Immature natural killer cell (primary cell): ENCODE measurements around the gene INS. TPM values are rescaled to one million over a fixed set of nuclear protein-coding genes. Genes with fewer than 3 reads are reported as not detected.
"Not testable (repeated sequence)": the region's sequence is repeated elsewhere in the genome, so short reads cannot be mapped to it uniquely, and the experiment has no call there.

ENCODE experiments used
- DNase-seq, 3 donors: peaks; one replicate each; pipeline ENCODE4 v3.0.0; 2022; ENCODE audit warnings: mixed read lengths in 1 of 3
- H3K27ac Mint-ChIP-seq, 6 donors: one replicate each; pipeline ENCODE4 v1.8.0; 2020; ENCODE audit warnings: mixed read lengths in 6 of 6, mild to moderate bottlenecking in 5 of 6, inconsistent platforms in 4 of 6, moderate library complexity in 3 of 6
- H3K27me3 Mint-ChIP-seq, 3 donors: one replicate each; pipeline ENCODE4 v1.8.0; 2020 to 2021; ENCODE audit warnings: low read depth in 3 of 3, mild to moderate bottlenecking in 3 of 3, mixed read lengths in 3 of 3, moderate library complexity in 3 of 3, inconsistent platforms in 1 of 3
- H3K36me3 Mint-ChIP-seq, 3 donors: one replicate each; pipeline ENCODE4 v1.8.0; 2020; ENCODE audit warnings: mixed read lengths in 3 of 3, inconsistent platforms in 2 of 3, mild to moderate bottlenecking in 2 of 3
- H3K4me1 Mint-ChIP-seq, 2 donors: one replicate each; pipeline ENCODE4 v1.8.0; 2020; ENCODE audit warnings: inconsistent platforms in 2 of 2, mild to moderate bottlenecking in 2 of 2, mixed read lengths in 2 of 2, moderate library complexity in 1 of 2
- H3K4me3 Mint-ChIP-seq, 5 donors: one replicate each; pipeline ENCODE4 v1.8.0; 2020; ENCODE audit warnings: mild to moderate bottlenecking in 5 of 5, mixed read lengths in 5 of 5, inconsistent platforms in 3 of 5, moderate library complexity in 3 of 5
- H3K9me3 Mint-ChIP-seq, 6 donors: one replicate each; pipeline ENCODE4 v1.8.0; 2020; ENCODE audit warnings: mild to moderate bottlenecking in 6 of 6, mixed read lengths in 6 of 6, inconsistent platforms in 4 of 6, moderate library complexity in 3 of 6
- polyA plus RNA-seq, 3 donors: library from polyadenylated mRNA; unstranded; fragments of 300-500 nt; fragmentation: Illumina TruSeq; gene quantifications; one replicate each; pipeline ENCODE4 v1.2.3, GENCODE V29; 2021

The INS gene
- polyA plus RNA-seq, 3 donors from 2014 or later = not detected

- Mint-ChIP-seq H3K4me3 (no peak overlapping the region), H3K27me3 (peaks cover 0 to 3% (median 3%) of the 10 kb centered on the region in 3 donors), H3K36me3 (no peaks in the 10 kb centered on the region), H3K27ac (no peak overlapping the region), H3K4me1 (peaks cover 0 to 1% of the 10 kb centered on the region in 2 donors), H3K9me3 (no peaks in the 10 kb centered on the region)
- no peak for DNase-seq
Measured at GRCh38 chr11:2180789-2181370, 19.9 kb upstream of the INS start.

- H3K4me1 Mint-ChIP-seq = peaks cover 0 to 1% of the 10 kb centered on the region in 2 donors
- peaks cover 0 to 3% (median 3%) of the 10 kb centered on the region in 3 donors for H3K27me3 Mint-ChIP-seq
- DNase-seq = no peak
- H3K27ac Mint-ChIP-seq = no peak overlapping the region
- H3K36me3 Mint-ChIP-seq = no peaks in the 10 kb centered on the region
- no peaks in the 10 kb centered on the region for H3K9me3 Mint-ChIP-seq
- no peak overlapping the region for H3K4me3 Mint-ChIP-seq
Measured at GRCh38 chr11:2180347-2180746, 19.3 kb upstream of the INS start.

GRCh38 chr11:2179516-2179915 lies 18.5 kb upstream of the INS start:
- H3K4me3 Mint-ChIP-seq = no peak overlapping the region
- H3K27ac Mint-ChIP-seq = no peak overlapping the region

GRCh38 chr11:2178906-2179494 lies 18.0 kb upstream of the INS start:
- DNase-seq = no peak
- H3K27ac Mint-ChIP-seq = no peak overlapping the region
- H3K27me3 Mint-ChIP-seq = peaks cover 0 to 1% (median 0%) of the 10 kb centered on the region in 3 donors
- no peak overlapping the region for H3K4me3 Mint-ChIP-seq
- peaks cover 0 to 1% of the 10 kb centered on the region in 2 donors for H3K4me1 Mint-ChIP-seq
- H3K36me3 Mint-ChIP-seq = no peaks in the 10 kb centered on the region
- H3K9me3 Mint-ChIP-seq = no peaks in the 10 kb centered on the region

More at GRCh38 chr11:2179516-2179915, 18.5 kb upstream of the INS start:
- H3K36me3 Mint-ChIP-seq = no peaks in the 10 kb centered on the region
- H3K27me3 Mint-ChIP-seq = peaks cover 0 to 1% (median 0%) of the 10 kb centered on the region in 3 donors
- no peaks in the 10 kb centered on the region for H3K9me3 Mint-ChIP-seq
- DNase-seq = no peak
- peaks cover 0 to 1% of the 10 kb centered on the region in 2 donors for H3K4me1 Mint-ChIP-seq

- not testable (repeated sequence) for H3K27ac Mint-ChIP-seq, DNase-seq, H3K4me3 Mint-ChIP-seq
Measured at GRCh38 chr11:2178055-2178773, 17.2 kb upstream of the INS start.

GRCh38 chr11:2177076-2177475 lies 16.1 kb upstream of the INS start:
- peaks cover 0 to 1% (median 0%) of the 10 kb centered on the region in 3 donors for H3K27me3 Mint-ChIP-seq
- H3K27ac Mint-ChIP-seq = no peak overlapping the region
- no peak overlapping the region for H3K4me3 Mint-ChIP-seq
- no peaks in the 10 kb centered on the region for H3K4me1 Mint-ChIP-seq
- no peak for DNase-seq
- H3K9me3 Mint-ChIP-seq = no peaks in the 10 kb centered on the region
- H3K36me3 Mint-ChIP-seq = no peaks in the 10 kb centered on the region

More at GRCh38 chr11:2178055-2178773, 17.2 kb upstream of the INS start:
- not testable (repeated sequence) for H3K36me3 Mint-ChIP-seq, H3K4me1 Mint-ChIP-seq, H3K9me3 Mint-ChIP-seq, H3K27me3 Mint-ChIP-seq

GRCh38 chr11:2176389-2176900 lies 15.4 kb upstream of the INS start:
- no peak overlapping the region for H3K4me3 Mint-ChIP-seq
- H3K36me3 Mint-ChIP-seq = no peaks in the 10 kb centered on the region
- no peak for DNase-seq
- no peaks in the 10 kb centered on the region for H3K9me3 Mint-ChIP-seq
- no peak overlapping the region for H3K27ac Mint-ChIP-seq
- peaks cover 0 to 1% (median 0%) of the 10 kb centered on the region in 3 donors for H3K27me3 Mint-ChIP-seq
- no peaks in the 10 kb centered on the region for H3K4me1 Mint-ChIP-seq

GRCh38 chr11:2175659-2176058 lies 14.7 kb upstream of the INS start:
- H3K4me3 Mint-ChIP-seq = no peak overlapping the region

GRCh38 chr11:2174361-2174760 lies 13.4 kb upstream of the INS start:
- Mint-ChIP-seq H3K36me3 (no peaks in the 10 kb centered on the region), H3K27me3 (peaks cover 0 to 1% (median 0%) of the 10 kb centered on the region in 3 donors), H3K27ac (no peak overlapping the region), H3K9me3 (no peaks in the 10 kb centered on the region), H3K4me3 (no peak overlapping the region), H3K4me1 (no peaks in the 10 kb centered on the region)
- no peak for DNase-seq

More at GRCh38 chr11:2175659-2176058, 14.7 kb upstream of the INS start:
- no peak for DNase-seq
- Mint-ChIP-seq H3K36me3 (no peaks in the 10 kb centered on the region), H3K4me1 (no peaks in the 10 kb centered on the region), H3K27me3 (peaks cover 0 to 1% (median 0%) of the 10 kb centered on the region in 3 donors), H3K9me3 (no peaks in the 10 kb centered on the region), H3K27ac (no peak overlapping the region)

- Mint-ChIP-seq H3K4me3 (no peak overlapping the region), H3K27ac (no peak overlapping the region), H3K9me3 (no peaks in the 10 kb centered on the region), H3K4me1 (no peaks in the 10 kb centered on the region), H3K36me3 (no peaks in the 10 kb centered on the region), H3K27me3 (peaks cover 0 to 1% (median 0%) of the 10 kb centered on the region in 3 donors)
- DNase-seq = no peak
Measured at GRCh38 chr11:2173761-2174160, 12.8 kb upstream of the INS start.

- H3K9me3 Mint-ChIP-seq = no peaks in the 10 kb centered on the region
- no peaks in the 10 kb centered on the region for H3K36me3 Mint-ChIP-seq
- no peak for DNase-seq
- H3K4me1 Mint-ChIP-seq = no peaks in the 10 kb centered on the region
- no peak overlapping the region for H3K27ac Mint-ChIP-seq
- peaks cover 0 to 1% (median 0%) of the 10 kb centered on the region in 3 donors for H3K27me3 Mint-ChIP-seq
- H3K4me3 Mint-ChIP-seq = no peak overlapping the region
Measured at GRCh38 chr11:2173150-2173693, 12.2 kb upstream of the INS start.

GRCh38 chr11:2172676-2173075 lies 11.7 kb upstream of the INS start:
- Mint-ChIP-seq H3K9me3 (no peaks in the 10 kb centered on the region), H3K4me3 (no peak overlapping the region), H3K36me3 (no peaks in the 10 kb centered on the region), H3K27me3 (peaks cover 0 to 1% (median 0%) of the 10 kb centered on the region in 3 donors), H3K27ac (no peak overlapping the region), H3K4me1 (no peaks in the 10 kb centered on the region)
- no peak for DNase-seq

- no peak within 1 kb of the TSS for H3K4me3 Mint-ChIP-seq
- no peaks in the 10 kb centered on the region for H3K36me3 Mint-ChIP-seq
- no peak for DNase-seq
- H3K27me3 Mint-ChIP-seq = peaks cover 0 to 1% (median 0%) of the 10 kb centered on the region in 3 donors
- no peaks in the 10 kb centered on the region for H3K9me3 Mint-ChIP-seq
- no peak within 1 kb of the TSS for H3K27ac Mint-ChIP-seq
- H3K4me1 Mint-ChIP-seq = no peaks in the 10 kb centered on the region
Measured at GRCh38 chr11:2171591-2172003, 10.6 kb upstream of the INS start, which contains the start of gene TH. TH (minus strand) TSS chr11:2171815; CDS start chr11:2171786, 29 bp downstream.
